Measurements from ENCODE around the gene LPP.

LPP gene

GRCh38 chr3:188229177-188229576, 75.2 kb downstream of the LPP start:
- H3K4me1 ChIP-seq (ENCODE audit: control insufficient read depth, low read depth, low read length), result no peaks in the 10 kb centered on the region
- no peaks in the 10 kb centered on the region for H3K27me3 ChIP-seq (ENCODE audit: control insufficient read depth, insufficient read depth, low read length)
- no peaks in the 10 kb centered on the region for H3K9me3 ChIP-seq (ENCODE audit: control insufficient read depth, low read depth, low read length)
- H3K4me3 ChIP-seq (ENCODE audit: low read length), result no peak overlapping the region
- no peak overlapping the region for H3K27ac ChIP-seq (ENCODE audit: low read length)
- no peak overlapping the region for H3K9ac ChIP-seq (ENCODE audit: low read length)
- H3K36me3 ChIP-seq (ENCODE audit: control insufficient read depth, low read depth, low read length), result no peaks in the 10 kb centered on the region

GRCh38 chr3:188229726-188230125, 75.8 kb downstream of the LPP start:
- no peaks in the 10 kb centered on the region for H3K4me1 ChIP-seq (ENCODE audit: control insufficient read depth, low read depth, low read length)
- H3K4me3 ChIP-seq (ENCODE audit: low read length), result no peak overlapping the region
- H3K36me3 ChIP-seq (ENCODE audit: control insufficient read depth, low read depth, low read length), result no peaks in the 10 kb centered on the region
- H3K9ac ChIP-seq (ENCODE audit: low read length), result no peak overlapping the region
- H3K9me3 ChIP-seq (ENCODE audit: control insufficient read depth, low read depth, low read length), result no peaks in the 10 kb centered on the region
- no peak overlapping the region for H3K27ac ChIP-seq (ENCODE audit: low read length)
- H3K27me3 ChIP-seq (ENCODE audit: control insufficient read depth, insufficient read depth, low read length), result no peaks in the 10 kb centered on the region

GRCh38 chr3:188230962-188231361, 77.0 kb downstream of the LPP start:
- Histone ChIP-seq H3K27ac (ENCODE audit: low read length) (no peak overlapping the region), H3K4me3 (ENCODE audit: low read length) (no peak overlapping the region), H3K36me3 (ENCODE audit: control insufficient read depth, low read depth, low read length) (no peaks in the 10 kb centered on the region), H3K9me3 (ENCODE audit: control insufficient read depth, low read depth, low read length) (no peaks in the 10 kb centered on the region), H3K27me3 (ENCODE audit: control insufficient read depth, insufficient read depth, low read length) (no peaks in the 10 kb centered on the region), H3K9ac (ENCODE audit: low read length) (no peak overlapping the region), H3K4me1 (ENCODE audit: control insufficient read depth, low read depth, low read length) (no peaks in the 10 kb centered on the region)

GRCh38 chr3:188231456-188231855, 77.5 kb downstream of the LPP start:
- Histone ChIP-seq H3K9me3 (ENCODE audit: control insufficient read depth, low read depth, low read length) (no peaks in the 10 kb centered on the region), H3K4me3 (ENCODE audit: low read length) (no peak overlapping the region), H3K36me3 (ENCODE audit: control insufficient read depth, low read depth, low read length) (no peaks in the 10 kb centered on the region), H3K27me3 (ENCODE audit: control insufficient read depth, insufficient read depth, low read length) (no peaks in the 10 kb centered on the region), H3K27ac (ENCODE audit: low read length) (no peak overlapping the region), H3K4me1 (ENCODE audit: control insufficient read depth, low read depth, low read length) (no peaks in the 10 kb centered on the region), H3K9ac (ENCODE audit: low read length) (no peak overlapping the region)

GRCh38 chr3:188232656-188233055, 78.7 kb downstream of the LPP start:
- Histone ChIP-seq H3K36me3 (ENCODE audit: control insufficient read depth, low read depth, low read length) (no peaks in the 10 kb centered on the region), H3K27me3 (ENCODE audit: control insufficient read depth, insufficient read depth, low read length) (no peaks in the 10 kb centered on the region), H3K4me1 (ENCODE audit: control insufficient read depth, low read depth, low read length) (no peaks in the 10 kb centered on the region), H3K9ac (ENCODE audit: low read length) (no peak overlapping the region), H3K27ac (ENCODE audit: low read length) (no peak overlapping the region), H3K9me3 (ENCODE audit: control insufficient read depth, low read depth, low read length) (no peaks in the 10 kb centered on the region), H3K4me3 (ENCODE audit: low read length) (no peak overlapping the region)

GRCh38 chr3:188233320-188233719, 79.4 kb downstream of the LPP start:
- Histone ChIP-seq H3K4me1 (ENCODE audit: control insufficient read depth, low read depth, low read length) (no peaks in the 10 kb centered on the region), H3K36me3 (ENCODE audit: control insufficient read depth, low read depth, low read length) (no peaks in the 10 kb centered on the region), H3K27ac (ENCODE audit: low read length) (no peak overlapping the region), H3K9ac (ENCODE audit: low read length) (no peak overlapping the region), H3K27me3 (ENCODE audit: control insufficient read depth, insufficient read depth, low read length) (no peaks in the 10 kb centered on the region), H3K9me3 (ENCODE audit: control insufficient read depth, low read depth, low read length) (no peaks in the 10 kb centered on the region), H3K4me3 (ENCODE audit: low read length) (no peak overlapping the region)

- Histone ChIP-seq H3K4me1 (ENCODE audit: control insufficient read depth, low read depth, low read length) (no peaks in the 10 kb centered on the region), H3K36me3 (ENCODE audit: control insufficient read depth, low read depth, low read length) (no peaks in the 10 kb centered on the region), H3K9me3 (ENCODE audit: control insufficient read depth, low read depth, low read length) (no peaks in the 10 kb centered on the region), H3K27ac (ENCODE audit: low read length) (no peak overlapping the region), H3K4me3 (ENCODE audit: low read length) (no peak overlapping the region), H3K27me3 (ENCODE audit: control insufficient read depth, insufficient read depth, low read length) (no peaks in the 10 kb centered on the region), H3K9ac (ENCODE audit: low read length) (no peak overlapping the region)
Measured at GRCh38 chr3:188234132-188234531, 80.2 kb downstream of the LPP start.

GRCh38 chr3:188236271-188236670, 82.3 kb downstream of the LPP start:
- Histone ChIP-seq H3K36me3 (ENCODE audit: control insufficient read depth, low read depth, low read length) (no peaks in the 10 kb centered on the region), H3K4me1 (ENCODE audit: control insufficient read depth, low read depth, low read length) (no peaks in the 10 kb centered on the region), H3K9ac (ENCODE audit: low read length) (no peak overlapping the region), H3K27me3 (ENCODE audit: control insufficient read depth, insufficient read depth, low read length) (no peaks in the 10 kb centered on the region), H3K27ac (ENCODE audit: low read length) (no peak overlapping the region), H3K9me3 (ENCODE audit: control insufficient read depth, low read depth, low read length) (no peaks in the 10 kb centered on the region), H3K4me3 (ENCODE audit: low read length) (no peak overlapping the region)

- H3K27me3 ChIP-seq (ENCODE audit: control insufficient read depth, insufficient read depth, low read length), result no peaks in the 10 kb centered on the region
- no peaks in the 10 kb centered on the region for H3K36me3 ChIP-seq (ENCODE audit: control insufficient read depth, low read depth, low read length)
- no peak overlapping the region for H3K9ac ChIP-seq (ENCODE audit: low read length)
- H3K4me3 ChIP-seq (ENCODE audit: low read length), result no peak overlapping the region
- no peaks in the 10 kb centered on the region for H3K4me1 ChIP-seq (ENCODE audit: control insufficient read depth, low read depth, low read length)
- H3K9me3 ChIP-seq (ENCODE audit: control insufficient read depth, low read depth, low read length), result no peaks in the 10 kb centered on the region
- no peak overlapping the region for H3K27ac ChIP-seq (ENCODE audit: low read length)
Measured at GRCh38 chr3:188239035-188239434, 85.1 kb downstream of the LPP start.

GRCh38 chr3:188239577-188239976, 85.6 kb downstream of the LPP start:
- no peak overlapping the region for H3K27ac ChIP-seq (ENCODE audit: low read length)
- H3K4me1 ChIP-seq (ENCODE audit: control insufficient read depth, low read depth, low read length), result no peaks in the 10 kb centered on the region
- no peaks in the 10 kb centered on the region for H3K27me3 ChIP-seq (ENCODE audit: control insufficient read depth, insufficient read depth, low read length)
- no peaks in the 10 kb centered on the region for H3K9me3 ChIP-seq (ENCODE audit: control insufficient read depth, low read depth, low read length)
- H3K9ac ChIP-seq (ENCODE audit: low read length), result no peak overlapping the region
- H3K4me3 ChIP-seq (ENCODE audit: low read length), result no peak overlapping the region
- H3K36me3 ChIP-seq (ENCODE audit: control insufficient read depth, low read depth, low read length), result no peaks in the 10 kb centered on the region

GRCh38 chr3:188240189-188240981, 86.4 kb downstream of the LPP start:
- no peaks in the 10 kb centered on the region for H3K4me1 ChIP-seq (ENCODE audit: control insufficient read depth, low read depth, low read length)
- H3K9ac ChIP-seq (ENCODE audit: low read length), result no peak overlapping the region
- no peak overlapping the region for H3K27ac ChIP-seq (ENCODE audit: low read length)
- no peak overlapping the region for H3K4me3 ChIP-seq (ENCODE audit: low read length)
- no peaks in the 10 kb centered on the region for H3K36me3 ChIP-seq (ENCODE audit: control insufficient read depth, low read depth, low read length)
- H3K27me3 ChIP-seq (ENCODE audit: control insufficient read depth, insufficient read depth, low read length), result no peaks in the 10 kb centered on the region
- no peaks in the 10 kb centered on the region for H3K9me3 ChIP-seq (ENCODE audit: control insufficient read depth, low read depth, low read length)

- Histone ChIP-seq H3K4me1 (ENCODE audit: control insufficient read depth, low read depth, low read length) (no peaks in the 10 kb centered on the region), H3K9me3 (ENCODE audit: control insufficient read depth, low read depth, low read length) (no peaks in the 10 kb centered on the region), H3K27me3 (ENCODE audit: control insufficient read depth, insufficient read depth, low read length) (no peaks in the 10 kb centered on the region), H3K27ac (ENCODE audit: low read length) (no peak overlapping the region), H3K9ac (ENCODE audit: low read length) (no peak overlapping the region), H3K4me3 (ENCODE audit: low read length) (no peak overlapping the region), H3K36me3 (ENCODE audit: control insufficient read depth, low read depth, low read length) (no peaks in the 10 kb centered on the region)
Measured at GRCh38 chr3:188241072-188241471, 87.1 kb downstream of the LPP start.

Measured in iPS-18a (cell line).